Measurements from ENCODE around the gene ACSM6. TPM values are rescaled to one million over a fixed set of nuclear protein-coding genes. Genes with fewer than 3 reads are reported as not detected.

The ACSM6 gene
- total and polyA plus RNA-seq, 2 of the 8 experiments (the other 6 are each of a cell fraction or from before 2014, with no cell fraction given) = 0.33 TPM; not detected in 1

- TF ChIP-seq CTCF (IDR thresholded peaks at IDR 0.05; ENCODE audit: control extremely low read depth in 1 of 3, insufficient read depth in 1 of 3, low read depth in 1 of 3, low read length in 3 of 3) (no peak), TEAD4 (IDR thresholded peaks at IDR 0.05; ENCODE audit: low read depth, low read length) (no peak), CREB1 (IDR thresholded peaks at IDR 0.05) (no peak), EP300 (IDR thresholded peaks at IDR 0.05; ENCODE audit: borderline replicate concordance in 1 of 2, low read depth in 2 of 2, low read length in 2 of 2) (no peak), POU5F1 (IDR thresholded peaks at IDR 0.05; ENCODE audit: low read depth, low read length) (no peak)
Observed at GRCh38 chr10:95247881-95248583, 54.0 kb downstream of the ACSM6 start (continued).

Measured in H1 (cell line).